B cell (primary cell): Measurements from ENCODE around the gene PLCB3. TPM values are rescaled to one million over a fixed set of nuclear protein-coding genes. Genes with fewer than 3 reads are reported as not detected.

Experiments
- ATAC-seq: fragments of 200-7000 bp; cut with Tn5 transposase; one replicate; pipeline ENCODE4 v1.10.0; 2021; ENCODE audit warnings: low read depth, mild to moderate bottlenecking, moderate number of reproducible peaks, moderate library complexity
- CTCF ChIA-PET: fragments of 350-600 bp; sonication (Branson Sonifier 250); formaldehyde crosslinking; loops from one replicate; lab custom pipeline; 2021; ENCODE audit warnings: antibody characterized with exemption, inconsistent platforms; lab: Charles Lee
- POLR2A ChIA-PET: fragments of 350-600 bp; sonication (Branson Sonifier 250); formaldehyde crosslinking; loops from one replicate; lab custom pipeline; 2021; ENCODE audit warnings: antibody characterized with exemption; lab: Charles Lee
- DNase-seq: peaks from one replicate; pipeline ENCODE4 v3.0.0; 2013
- H2AFZ ChIP-seq: 2 replicates; pipeline ENCODE4 v1.6.1; 2012; ENCODE audit warnings: mild to moderate bottlenecking, low read depth, low read length; ENCODE audit not compliant: insufficient read depth, poor library complexity, severe bottlenecking
- H3K27ac ChIP-seq, 2 donors: 1 replicate in 1 of 2; 2 replicates in 1 of 2; pipeline ENCODE4 v1.5.1; 2012 to 2013; ENCODE audit warnings: low read length in 2 of 2, mild to moderate bottlenecking in 2 of 2, moderate library complexity in 1 of 2
- H3K27me3 ChIP-seq, 4 experiments: fragments of 200-600 bp in 1 of 4; sonication (generic) in 1 of 4; replicated peaks in 1 of 4; 1 replicate in 2 of 4; 2 replicates in 2 of 4; pipeline versions ENCODE4 v1.6.1 to v1.7.0; 2013 to 2016; ENCODE audit warnings: low read length in 3 of 4, mild to moderate bottlenecking in 2 of 4, mixed read lengths in 1 of 4, moderate library complexity in 1 of 4; ENCODE audit not compliant: insufficient read depth in 4 of 4, control insufficient read depth in 3 of 4; ENCODE audit errors: control extremely low read depth in 1 of 4
- H3K36me3 ChIP-seq, 2 experiments: replicated peaks in 1 of 2; 1 replicate in 1 of 2; 2 replicates in 1 of 2; pipeline versions ENCODE4 v1.6.1 to v1.7.1; 2013; ENCODE audit warnings: low read length in 1 of 2; ENCODE audit not compliant: insufficient read depth in 2 of 2, control insufficient read depth in 1 of 2; ENCODE audit errors: control extremely low read depth in 1 of 2, extremely low read depth in 1 of 2
- H3K4me1 ChIP-seq, 2 donors: fragments of 200-600 bp in 1 of 2; sonication (generic) in 1 of 2; 1 replicate in 1 of 2; 2 replicates in 1 of 2; pipeline versions ENCODE4 v1.5.1 to v1.6.1; 2013 to 2017; ENCODE audit warnings: low read length in 2 of 2; ENCODE audit not compliant: control insufficient read depth in 2 of 2, insufficient read depth in 2 of 2
- H3K4me2 ChIP-seq: replicated peaks from 2 replicates; pipeline ENCODE3; 2012; ENCODE audit warnings: mild to moderate bottlenecking, low read depth, low read length; ENCODE audit not compliant: poor library complexity, severe bottlenecking
- H3K4me3 ChIP-seq, 5 experiments: fragments of 200-600 bp in 1 of 5; sonication (generic) in 1 of 5; 1 replicate in 3 of 5; 2 replicates in 2 of 5; pipeline versions ENCODE4 v1.5.1 to v1.7.0; 2011 to 2016; ENCODE audit warnings: low read length in 4 of 5, mild to moderate bottlenecking in 4 of 5, low read depth in 2 of 5, control low read depth in 1 of 5, moderate library complexity in 1 of 5; ENCODE audit not compliant: insufficient read depth in 1 of 5; ENCODE audit errors: control extremely low read depth in 1 of 5, extremely low read depth in 1 of 5
- H3K79me2 ChIP-seq: fragments of 200-600 bp; sonication (generic); one replicate; pipeline ENCODE4 v1.6.0; 2016; ENCODE audit warnings: low read length; ENCODE audit not compliant: control insufficient read depth, insufficient read depth
- H3K9ac ChIP-seq: fragments of 200-600 bp; sonication (generic); 2 replicates; pipeline ENCODE4 v1.6.1; 2017; ENCODE audit warnings: mild to moderate bottlenecking, low read length, moderate library complexity
- H3K9me3 ChIP-seq, 3 donors: one replicate each; pipeline versions ENCODE4 v1.6.1 to v1.7.1; 2013; ENCODE audit warnings: low read length in 2 of 3; ENCODE audit not compliant: control insufficient read depth in 2 of 3, insufficient read depth in 1 of 3; ENCODE audit errors: control extremely low read depth in 1 of 3
- H4K20me1 ChIP-seq: 2 replicates; pipeline ENCODE4 v1.6.0; 2012; ENCODE audit warnings: mild to moderate bottlenecking, low read length; ENCODE audit not compliant: insufficient read depth, control insufficient read depth, poor library complexity, severe bottlenecking
- H3K27ac Mint-ChIP-seq: one replicate; pipeline ENCODE4 v1.8.0; 2021; ENCODE audit warnings: mixed read lengths
- H3K27me3 Mint-ChIP-seq: one replicate; pipeline ENCODE4 v1.8.0; 2021; ENCODE audit warnings: mixed read lengths
- H3K4me1 Mint-ChIP-seq: one replicate; pipeline ENCODE4 v1.8.0; 2021; ENCODE audit warnings: mixed read lengths
- H3K4me3 Mint-ChIP-seq: one replicate; pipeline ENCODE4 v1.8.0; 2021; ENCODE audit warnings: mixed read lengths
- H3K9me3 Mint-ChIP-seq: one replicate; pipeline ENCODE4 v1.8.0; 2022; ENCODE audit warnings: mixed read lengths; ENCODE audit not compliant: insufficient read depth
- EZH2 ChIP-seq: IDR thresholded peaks from 2 replicates; pipeline ENCODE4 v1.6.1; 2012; ENCODE audit warnings: borderline replicate concordance, low read depth, mild to moderate bottlenecking, moderate library complexity, low read length; ENCODE audit not compliant: insufficient read depth, poor library complexity, severe bottlenecking
- WGBS: methylation state at CpG from one replicate; pipeline ENCODE4 v1.1.5; 2013; ENCODE audit warnings: missing lambda C conversion rate; ENCODE audit not compliant: insufficient coverage; 5-methylcytosine and 5-hydroxymethylcytosine counted together
- intact Hi-C: fragments of 100-400 bp; cut with micrococcal nuclease; formaldehyde crosslinking; loops from one replicate; pipeline ENCODE4 v1.10.0; 2022
- polyA plus RNA-seq: library from polyadenylated mRNA; depleted of rRNA; stranded (reverse); fragments of >200 nt; gene quantifications from 2 replicates; pipeline ENCODE4 v1.2.3, GENCODE V29; 2012
- total RNA-seq, 2 donors: library from RNA; stranded (reverse); fragments of 120-200 nt in 1 of 2; gene quantifications; 1 replicate in 1 of 2; 2 replicates in 1 of 2; pipeline versions ENCODE4 v1.2.3 to v1.2.4, GENCODE V29; 2013 to 2022
- TF ChIP-seq, protein P1 (sequence below): fragments of 200-600 bp; IDR thresholded peaks from one replicate; pipeline ENCODE4 v1.8.0; 2022; ENCODE audit warnings: antibody characterized with exemption, mild to moderate bottlenecking

PLCB3 gene
- total and polyA plus RNA-seq, 2 donors (not counting 1 experiment from before 2014, with no cell fraction given): 3.0 to 8.1 TPM

DNA sequence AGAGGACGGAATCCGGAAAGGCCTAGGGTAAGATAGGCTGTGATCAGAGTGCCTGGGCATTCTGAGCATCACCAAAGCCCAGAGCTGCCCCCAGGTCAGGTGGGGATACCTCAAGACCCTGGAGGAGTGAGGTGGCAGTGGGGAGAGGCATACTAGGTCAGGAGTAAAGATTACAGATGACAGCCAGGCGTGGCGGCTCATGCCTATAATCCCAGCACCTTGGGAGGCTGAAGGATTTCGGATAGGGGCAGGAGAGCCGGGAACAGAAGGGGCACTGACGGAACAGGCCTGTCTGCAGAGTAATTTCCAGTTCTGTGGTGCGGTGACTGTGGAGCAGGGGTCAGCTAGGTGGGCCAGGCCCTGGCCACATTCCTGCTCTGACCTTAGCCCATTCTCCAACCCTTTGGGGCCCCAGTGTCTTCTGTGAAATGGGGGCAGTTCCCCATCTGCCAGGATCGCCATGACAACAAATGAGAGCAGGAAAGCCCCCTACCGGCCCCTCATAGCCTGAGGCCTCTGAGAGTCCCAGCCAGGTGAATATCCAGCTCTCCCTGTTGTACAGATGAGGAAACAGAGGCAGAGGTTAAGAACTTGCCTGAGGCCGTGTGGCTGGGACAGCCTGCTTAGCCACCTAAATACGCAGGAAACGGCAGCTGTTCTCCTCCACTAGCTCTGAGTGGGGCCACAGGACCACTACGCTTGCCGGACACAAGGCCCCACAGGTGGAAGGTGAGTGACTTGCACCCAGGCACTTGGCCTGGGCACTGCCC lies 23.9 kb downstream of the PLCB3 start:
- H3K36me3 ChIP-seq: peaks cover 0 to 13% of the 10 kb centered on the region in 2 experiments
- H3K27ac ChIP-seq: no peak overlapping the region
- H4K20me1 ChIP-seq: no peaks in the 10 kb centered on the region
- intact Hi-C loops: no loop called here
- no peaks in the 10 kb centered on the region for H3K9me3 ChIP-seq
- 96% methylated on average over 12 of the region's 15 CpGs for WGBS
- Mint-ChIP-seq H3K4me3 (no peak overlapping the region), H3K9me3 (no peaks in the 10 kb centered on the region), H3K4me1 (peaks cover 7% of the 10 kb centered on the region), H3K27ac (no peak overlapping the region), H3K27me3 (no peaks in the 10 kb centered on the region)
- H3K4me2 ChIP-seq: no peak overlapping the region
- H3K4me3 ChIP-seq: no peak overlapping the region
- TF ChIP-seq, protein P1, sequence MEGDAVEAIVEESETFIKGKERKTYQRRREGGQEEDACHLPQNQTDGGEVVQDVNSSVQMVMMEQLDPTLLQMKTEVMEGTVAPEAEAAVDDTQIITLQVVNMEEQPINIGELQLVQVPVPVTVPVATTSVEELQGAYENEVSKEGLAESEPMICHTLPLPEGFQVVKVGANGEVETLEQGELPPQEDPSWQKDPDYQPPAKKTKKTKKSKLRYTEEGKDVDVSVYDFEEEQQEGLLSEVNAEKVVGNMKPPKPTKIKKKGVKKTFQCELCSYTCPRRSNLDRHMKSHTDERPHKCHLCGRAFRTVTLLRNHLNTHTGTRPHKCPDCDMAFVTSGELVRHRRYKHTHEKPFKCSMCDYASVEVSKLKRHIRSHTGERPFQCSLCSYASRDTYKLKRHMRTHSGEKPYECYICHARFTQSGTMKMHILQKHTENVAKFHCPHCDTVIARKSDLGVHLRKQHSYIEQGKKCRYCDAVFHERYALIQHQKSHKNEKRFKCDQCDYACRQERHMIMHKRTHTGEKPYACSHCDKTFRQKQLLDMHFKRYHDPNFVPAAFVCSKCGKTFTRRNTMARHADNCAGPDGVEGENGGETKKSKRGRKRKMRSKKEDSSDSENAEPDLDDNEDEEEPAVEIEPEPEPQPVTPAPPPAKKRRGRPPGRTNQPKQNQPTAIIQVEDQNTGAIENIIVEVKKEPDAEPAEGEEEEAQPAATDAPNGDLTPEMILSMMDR: no peak
- no peak for TF ChIP-seq EZH2
- ChIA-PET CTCF (interaction anchor here (1.0 to 2.1 kb wide), 3 partner anchors 9 to 71 kb away, joined by 3 to 8 read pairs (median 4); partner anchors contain the start of genes BAD and CATSPERZ), POLR2A (interaction anchor here (0.7 to 1.2 kb wide), 2 partner anchors 10 to 207 kb away, joined by 3 to 4 read pairs; no protein-coding TSS in a partner anchor)
- no peak overlapping the region for H3K9ac ChIP-seq
- H3K27me3 ChIP-seq: no peaks in the 10 kb centered on the region
- peaks cover 5 to 14% of the 10 kb centered on the region in 2 donors for H3K4me1 ChIP-seq
- no peak for DNase-seq
- H2AFZ ChIP-seq: no peak overlapping the region
- no peak for ATAC-seq
- H3K79me2 ChIP-seq: no peaks in the 10 kb centered on the region

DNA sequence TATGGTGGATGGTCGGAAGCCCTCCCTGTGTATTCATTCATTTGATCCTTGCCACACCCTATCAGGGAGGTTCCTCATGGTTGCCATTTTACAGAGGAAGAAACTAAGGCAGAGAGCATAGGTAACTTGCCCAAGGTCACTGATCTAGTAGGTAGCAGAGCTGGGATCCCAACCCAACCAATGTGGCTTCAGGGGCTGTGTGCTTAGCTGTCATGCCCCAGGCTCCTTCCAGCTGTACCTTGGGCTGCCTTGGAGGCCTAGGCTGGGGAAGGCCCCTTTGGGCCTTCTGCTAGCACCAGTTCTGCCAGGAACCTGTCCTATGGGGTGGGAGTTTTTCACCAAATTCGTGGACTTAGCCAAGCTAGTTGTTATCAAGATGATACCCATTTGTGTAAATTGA lies 24.5 kb downstream of the PLCB3 start:
- Histone ChIP-seq H4K20me1 (no peaks in the 10 kb centered on the region), H3K36me3 (peaks cover 0 to 13% of the 10 kb centered on the region in 2 experiments), H3K9me3 (no peaks in the 10 kb centered on the region), H3K4me2 (no peak overlapping the region), H3K79me2 (no peaks in the 10 kb centered on the region), H3K27me3 (no peaks in the 10 kb centered on the region), H3K4me3 (no peak overlapping the region), H3K9ac (no peak overlapping the region), H2AFZ (no peak overlapping the region), H3K4me1 (peaks cover 5 to 8% of the 10 kb centered on the region in 2 donors), H3K27ac (no peak overlapping the region)
- H3K9me3 Mint-ChIP-seq: no peaks in the 10 kb centered on the region
- intact Hi-C loops: no loop called here
- POLR2A ChIA-PET: interaction anchor here (1.2 kb wide), 1 partner anchor 9 kb away, joined by 3 read pairs; no protein-coding TSS in a partner anchor
- DNase-seq (no peak), ATAC-seq (no peak)
- CTCF ChIA-PET: interaction anchor here (1.1 to 2.1 kb wide), 2 partner anchors 25 to 71 kb away, joined by 4 to 8 read pairs; partner anchors contain the start of gene CATSPERZ
- H3K4me1 Mint-ChIP-seq: peaks cover 4% of the 10 kb centered on the region
- H3K27me3 Mint-ChIP-seq: no peaks in the 10 kb centered on the region
- TF ChIP-seq, protein P1: no peak
- TF ChIP-seq EZH2: no peak
- H3K27ac Mint-ChIP-seq: no peak overlapping the region
- WGBS: 100% methylated on average over 1 of the region's 2 CpGs
- H3K4me3 Mint-ChIP-seq: no peak overlapping the region
